GM06990 (cell line): Measurements from ENCODE around the gene HAGHL.
"Not testable (repeated sequence)": the region's sequence is repeated elsewhere in the genome, so short reads cannot be mapped to it uniquely, and the experiment has no call there.

Source experiments
- DNase-seq: peaks from one replicate; pipeline ENCODE4 v3.0.0-alpha.2; 2011; ENCODE audit not compliant: insufficient read length; ENCODE audit errors: extremely low read depth
- H3K27me3 ChIP-seq: replicated peaks from 2 replicates; pipeline ENCODE4 v1.6.0; 2011; ENCODE audit warnings: low read length; ENCODE audit not compliant: control insufficient read depth, insufficient read depth
- H3K36me3 ChIP-seq: 2 replicates; pipeline ENCODE4 v1.5.1; 2011; ENCODE audit warnings: low read length; ENCODE audit not compliant: control insufficient read depth, insufficient read depth
- H3K4me3 ChIP-seq: replicated peaks from 2 replicates; pipeline ENCODE4 v1.5.1; 2011; ENCODE audit warnings: low read depth, mild to moderate bottlenecking, control low read depth, low read length
- TF ChIP-seq, protein P1 (sequence below): IDR thresholded peaks from 2 replicates; pipeline ENCODE4 v1.5.1; 2011; ENCODE audit warnings: low read length, control low read depth, mild to moderate bottlenecking, inconsistent platforms; ENCODE audit not compliant: insufficient read depth, poor library complexity, severe bottlenecking

The HAGHL gene

DNA sequence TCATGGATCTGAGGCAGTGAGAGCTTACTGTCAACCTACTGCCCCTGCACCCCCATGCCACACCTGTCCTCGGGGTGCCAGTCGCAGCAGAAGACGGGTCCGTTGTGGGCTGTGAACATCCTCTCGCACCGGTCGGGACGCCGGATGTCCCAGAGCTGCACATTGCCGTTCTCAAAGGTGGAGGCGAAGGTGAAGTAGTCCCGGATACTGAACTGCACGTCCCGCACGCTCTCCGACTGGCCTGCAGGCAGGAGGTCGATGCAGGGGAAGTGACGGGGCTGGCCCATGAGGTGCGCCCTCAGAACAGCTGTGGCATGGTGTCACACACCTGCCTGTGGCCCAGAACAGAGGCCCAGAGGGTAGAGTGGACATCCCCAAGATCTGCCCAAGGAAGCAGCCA is 39.4 kb upstream of the HAGHL start:
- Histone ChIP-seq H3K4me3 (no peak overlapping the region), H3K36me3 (peaks cover 26% of the 10 kb centered on the region), H3K27me3 (no peaks in the 10 kb centered on the region)
- DNase-seq = no peak
- TF ChIP-seq, protein P1, sequence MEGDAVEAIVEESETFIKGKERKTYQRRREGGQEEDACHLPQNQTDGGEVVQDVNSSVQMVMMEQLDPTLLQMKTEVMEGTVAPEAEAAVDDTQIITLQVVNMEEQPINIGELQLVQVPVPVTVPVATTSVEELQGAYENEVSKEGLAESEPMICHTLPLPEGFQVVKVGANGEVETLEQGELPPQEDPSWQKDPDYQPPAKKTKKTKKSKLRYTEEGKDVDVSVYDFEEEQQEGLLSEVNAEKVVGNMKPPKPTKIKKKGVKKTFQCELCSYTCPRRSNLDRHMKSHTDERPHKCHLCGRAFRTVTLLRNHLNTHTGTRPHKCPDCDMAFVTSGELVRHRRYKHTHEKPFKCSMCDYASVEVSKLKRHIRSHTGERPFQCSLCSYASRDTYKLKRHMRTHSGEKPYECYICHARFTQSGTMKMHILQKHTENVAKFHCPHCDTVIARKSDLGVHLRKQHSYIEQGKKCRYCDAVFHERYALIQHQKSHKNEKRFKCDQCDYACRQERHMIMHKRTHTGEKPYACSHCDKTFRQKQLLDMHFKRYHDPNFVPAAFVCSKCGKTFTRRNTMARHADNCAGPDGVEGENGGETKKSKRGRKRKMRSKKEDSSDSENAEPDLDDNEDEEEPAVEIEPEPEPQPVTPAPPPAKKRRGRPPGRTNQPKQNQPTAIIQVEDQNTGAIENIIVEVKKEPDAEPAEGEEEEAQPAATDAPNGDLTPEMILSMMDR = no peak

DNA sequence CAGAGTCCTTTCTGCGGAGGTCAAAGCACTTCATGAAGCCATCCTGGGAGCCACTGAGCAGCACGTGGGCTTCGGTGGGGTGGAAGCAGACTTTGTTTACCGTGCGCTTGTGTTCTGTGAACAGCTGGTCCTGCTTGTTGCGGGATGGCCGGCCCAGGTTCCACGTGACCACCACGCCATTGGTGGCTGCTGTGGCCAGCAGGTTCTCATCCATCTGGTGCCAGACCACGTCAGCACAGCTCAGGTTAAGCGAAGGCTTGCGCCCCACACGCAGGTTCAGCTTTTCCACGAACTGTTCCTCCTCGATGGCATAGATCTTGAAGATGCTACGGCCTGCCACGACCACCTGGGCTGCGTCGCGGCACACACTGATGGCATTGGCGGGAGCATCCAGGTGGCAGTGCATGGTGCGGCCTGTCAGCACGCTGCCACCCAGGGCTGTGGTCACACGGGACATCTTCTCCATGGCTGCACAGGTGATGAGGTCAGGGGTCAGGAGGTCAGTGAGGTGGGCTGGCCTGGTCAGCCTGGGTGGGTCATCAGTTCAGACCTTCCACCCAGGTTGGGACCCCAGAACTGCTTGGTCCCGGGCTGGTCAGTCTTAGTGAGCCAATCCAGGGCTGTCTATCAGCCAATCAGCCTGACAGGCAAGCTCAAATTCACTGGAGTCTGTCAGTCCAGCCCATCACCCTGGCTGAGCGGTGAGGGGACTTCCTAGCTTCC is 37.6 kb upstream of the HAGHL start:
- Histone ChIP-seq H3K4me3 (peak overlapping the region; percentile 97), H3K36me3 (peaks cover 21% of the 10 kb centered on the region), H3K27me3 (no peaks in the 10 kb centered on the region)
- TF ChIP-seq, protein P1 = no peak
- no peak for DNase-seq

DNA sequence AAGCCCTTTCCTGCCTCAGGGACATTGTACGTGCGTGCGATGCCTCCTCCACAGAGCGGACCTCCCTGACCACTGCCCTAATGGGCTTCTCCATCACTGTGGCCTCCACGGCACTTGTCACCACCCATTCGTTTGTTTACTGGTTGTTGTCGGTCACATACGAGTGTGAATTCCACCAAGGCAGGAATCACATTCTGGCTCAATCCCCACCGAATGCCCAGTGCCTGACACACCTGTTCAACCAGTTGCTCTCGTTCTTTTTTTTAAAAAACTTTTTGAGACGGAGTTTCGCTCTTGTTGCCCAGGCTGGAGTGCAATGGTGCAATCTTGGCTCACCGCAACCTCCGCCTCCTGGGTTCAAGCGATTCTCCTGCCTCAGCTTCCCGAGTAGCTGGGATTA is 35.7 kb upstream of the HAGHL start:
- not testable (repeated sequence) for H3K27me3 ChIP-seq, DNase-seq, H3K4me3 ChIP-seq
- peaks cover 12% of the 10 kb centered on the region for H3K36me3 ChIP-seq

DNA sequence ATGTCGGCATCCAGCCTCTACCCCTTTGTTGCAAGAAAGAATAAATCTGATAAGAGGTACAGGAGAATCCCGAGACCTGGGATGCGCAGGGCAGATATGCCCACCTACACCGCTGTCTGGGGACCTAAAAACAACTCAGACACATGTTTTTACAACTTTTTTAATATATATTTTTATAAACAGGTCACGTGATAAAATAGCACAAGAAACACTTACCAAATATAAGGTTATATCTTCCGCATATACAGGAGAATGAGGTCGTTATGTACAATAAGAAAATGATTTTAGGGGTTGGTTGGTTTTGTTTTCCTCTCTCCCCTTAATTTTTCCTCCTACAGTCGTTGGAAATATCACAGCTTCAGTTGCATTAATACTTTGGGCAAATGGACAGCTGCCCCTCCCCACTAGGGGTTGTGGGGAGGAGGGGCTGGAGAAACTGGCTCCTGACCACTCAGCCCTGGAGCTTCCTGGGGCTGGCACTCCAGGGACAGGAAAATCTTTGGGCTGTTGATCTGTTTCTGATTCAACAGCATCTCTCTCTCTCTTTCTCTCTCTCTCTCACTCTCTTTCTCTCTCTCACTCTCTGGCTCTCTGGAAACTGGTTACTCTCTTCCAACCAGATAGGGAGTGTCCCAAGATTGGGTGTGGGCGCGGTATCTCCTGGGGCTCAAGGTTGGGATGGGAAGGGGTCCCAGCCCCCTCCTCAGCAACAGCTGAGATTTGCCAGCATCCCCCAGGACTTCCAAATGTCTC is 34.4 kb upstream of the HAGHL start:
- H3K27me3 ChIP-seq = no peaks in the 10 kb centered on the region; the same call in 1 of the 2 replicates
- DNase-seq = no peak
- peaks cover 2% of the 10 kb centered on the region for H3K36me3 ChIP-seq
- TF ChIP-seq, protein P1 = no peak
- no peak overlapping the region for H3K4me3 ChIP-seq

DNA sequence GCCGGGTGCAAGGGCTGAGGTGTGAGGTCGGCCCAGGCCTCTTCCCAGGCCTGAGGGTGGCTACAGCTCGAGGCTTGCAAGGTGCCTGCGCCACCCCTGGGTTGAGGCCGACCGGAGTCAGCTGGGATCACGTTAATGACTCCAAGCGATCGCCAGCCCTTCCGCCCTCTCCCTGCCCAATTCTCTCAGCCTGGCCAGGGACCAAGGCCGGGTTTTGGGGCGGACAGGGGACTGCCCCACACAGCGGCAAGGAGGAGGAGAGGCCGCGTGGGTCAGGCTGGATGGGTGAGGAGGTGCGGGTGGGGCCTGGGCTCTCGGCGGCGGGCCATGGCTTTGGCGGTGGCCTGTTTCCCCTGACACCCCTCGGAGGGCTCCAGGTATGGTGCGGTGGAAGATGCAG is 33.5 kb upstream of the HAGHL start:
- Histone ChIP-seq H3K27me3 (no peaks in the 10 kb centered on the region; the same call in 1 of the 2 replicates), H3K36me3 (no peaks in the 10 kb centered on the region), H3K4me3 (no peak overlapping the region)
- TF ChIP-seq, protein P1 = no peak
- DNase-seq = no peak

DNA sequence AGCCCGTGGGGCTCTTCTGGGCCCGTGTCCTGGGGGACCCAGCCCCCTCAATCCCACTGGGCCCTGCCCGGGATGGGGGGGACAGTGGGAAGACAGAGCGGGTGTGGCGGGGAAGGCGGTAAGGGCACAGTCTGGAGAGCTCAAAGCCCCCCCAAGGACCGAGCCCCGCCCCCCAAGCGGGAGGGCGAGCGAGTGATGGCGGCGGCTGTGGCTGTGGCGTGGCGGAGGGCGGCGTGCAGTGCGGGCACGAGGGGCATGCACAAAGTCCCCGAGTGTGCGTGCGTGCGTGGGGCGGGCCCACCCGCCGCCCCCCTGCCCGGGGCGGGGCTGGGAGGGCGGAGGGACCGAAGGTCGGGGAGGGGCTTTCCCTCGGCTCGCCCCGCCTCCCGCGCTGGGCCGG is 33.1 kb upstream of the HAGHL start:
- TF ChIP-seq, protein P1 = no peak
- Histone ChIP-seq H3K4me3 (no peak overlapping the region), H3K36me3 (no peaks in the 10 kb centered on the region), H3K27me3 (no peaks in the 10 kb centered on the region; the same call in 1 of the 2 replicates)
- DNase-seq = no peak
